Retinal pigment epithelial cell (primary cell): Measurements from ENCODE around the gene NPAP1.
"Not testable (repeated sequence)": the region's sequence is repeated elsewhere in the genome, so short reads cannot be mapped to it uniquely, and the experiment has no call there.

ENCODE experiments used
- DNase-seq: peaks from one replicate; pipeline ENCODE4 v3.0.0-alpha.2; 2010; ENCODE audit warnings: low read depth
- H3K4me3 ChIP-seq: 2 replicates; pipeline ENCODE4 v1.5.1; 2011; ENCODE audit warnings: mild to moderate bottlenecking, low read length, control low read depth, moderate library complexity
- CTCF ChIP-seq: conservative IDR thresholded peaks from 2 replicates; pipeline ENCODE4 v1.5.1; 2011; ENCODE audit warnings: low read depth, low read length, control low read depth, inconsistent platforms

The NPAP1 gene

GRCh38 chr15:24662991-24663390 lies 12.6 kb upstream of the NPAP1 start:
- no peak for DNase-seq
- TF ChIP-seq CTCF: no peak

GRCh38 chr15:24676431-24676830 lies 856 bp downstream of the NPAP1 start:
- TF ChIP-seq CTCF: no peak
- no peak for DNase-seq
- H3K4me3 ChIP-seq: no peak overlapping the region

More at GRCh38 chr15:24662991-24663390, 12.6 kb upstream of the NPAP1 start:
- H3K4me3 ChIP-seq: no peak overlapping the region

- no peak for TF ChIP-seq CTCF
- H3K4me3 ChIP-seq: no peak overlapping the region
- no peak for DNase-seq
Measured at GRCh38 chr15:24678485-24678884, 2.9 kb downstream of the NPAP1 start.

- no peak overlapping the region for H3K4me3 ChIP-seq
- no peak for TF ChIP-seq CTCF
- DNase-seq: no peak
Measured at GRCh38 chr15:24682002-24682401, 6.4 kb downstream of the NPAP1 start.

GRCh38 chr15:24682905-24683304 lies 7.3 kb downstream of the NPAP1 start:
- not testable (repeated sequence) for DNase-seq

GRCh38 chr15:24683736-24684135 lies 8.2 kb downstream of the NPAP1 start:
- TF ChIP-seq CTCF: no peak

More at GRCh38 chr15:24682905-24683304, 7.3 kb downstream of the NPAP1 start:
- not testable (repeated sequence) for H3K4me3 ChIP-seq

GRCh38 chr15:24684313-24684712 lies 8.7 kb downstream of the NPAP1 start:
- no peak overlapping the region for H3K4me3 ChIP-seq
- no peak for DNase-seq
- TF ChIP-seq CTCF: no peak

More at GRCh38 chr15:24683736-24684135, 8.2 kb downstream of the NPAP1 start:
- no peak overlapping the region for H3K4me3 ChIP-seq
- DNase-seq: no peak

- no peak for TF ChIP-seq CTCF
- no peak for DNase-seq
- no peak overlapping the region for H3K4me3 ChIP-seq
Measured at GRCh38 chr15:24696201-24696600, 20.6 kb downstream of the NPAP1 start.
